UCSD-AML1 (cell line): Measurements from ENCODE around the gene TRAF1.

Source experiments
- DNase-seq: peaks from one replicate; lab custom pipeline; 2025; ENCODE audit not compliant: unreplicated experiment; lab: John Stamatoyannopoulos, UW

Gene TRAF1

GRCh38 chr9:120853198-120853597, 73.4 kb downstream of the TRAF1 start:
- no peak for DNase-seq
